ENCODE measurements around the gene FNDC3B. TPM values are rescaled to one million over a fixed set of nuclear protein-coding genes. Genes with fewer than 3 reads are reported as not detected.

FNDC3B gene
- total and polyA plus RNA-seq, 9 of the 15 experiments (the other 6 are each of a cell fraction or from before 2014, with no cell fraction given): 7.0 to 35.8 (median 16.2) TPM

DNA sequence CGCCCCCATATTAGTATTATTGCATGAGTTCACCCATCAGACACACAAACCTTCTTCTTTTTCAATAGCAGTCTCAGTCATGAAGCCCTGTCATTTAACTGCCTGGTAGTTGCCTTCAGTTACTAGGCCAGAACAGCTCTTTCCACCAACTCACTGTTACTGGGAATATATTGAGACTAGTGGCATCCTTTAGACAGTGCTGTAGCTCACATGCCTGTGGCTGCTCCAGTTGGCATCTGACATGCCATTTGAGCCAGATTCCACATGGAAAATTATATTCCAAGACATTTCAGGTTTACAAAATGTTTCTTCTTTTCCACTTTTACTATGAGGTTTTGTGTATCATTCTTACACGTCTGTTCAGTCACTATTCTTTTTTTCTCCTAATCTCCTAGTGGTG, 262.8 kb downstream of the FNDC3B start:
- no peak for TF ChIP-seq SETDB1 (IDR thresholded peaks at IDR 0.05; ENCODE audit: low read length)
- TF ChIP-seq DMBX1 (CRISPR knock-in tag; IDR thresholded peaks at IDR 0.05; ENCODE audit: borderline replicate concordance): no peak
- TF ChIP-seq YBX1 (IDR thresholded peaks at IDR 0.05): no peak
- TF ChIP-seq CHD7 (IDR thresholded peaks at IDR 0.05; ENCODE audit: low read depth, low read length): no peak
- TF ChIP-seq MEF2D (tag; conservative IDR thresholded peaks at IDR 0.05; ENCODE audit: low read depth): no peak
- TF ChIP-seq TFAM (CRISPR knock-in tag; conservative IDR thresholded peaks at IDR 0.05): no peak
- no peak for TF ChIP-seq SUPT5H (IDR thresholded peaks at IDR 0.05)
- no peak for TF ChIP-seq ZNF282 (CRISPR knock-in tag; IDR thresholded peaks at IDR 0.05)
- no peak for TF ChIP-seq BACH1 (tag; IDR thresholded peaks at IDR 0.05)
- Histone ChIP-seq H3K9ac (ENCODE audit: insufficient read depth in 1 of 2, low read depth in 2 of 2, low read length in 2 of 2) (no peak overlapping the region), H3K27me3 (ENCODE audit: control insufficient read depth in 2 of 2, insufficient read depth in 2 of 2, low read length in 2 of 2) (no peaks in the 10 kb centered on the region), H2AFZ (ENCODE audit: low read depth, low read length) (no peak overlapping the region), H3K4me1 (replicated peaks in 1 of 2; ENCODE audit: control insufficient read depth in 2 of 2, insufficient read depth in 2 of 2, low read length in 2 of 2) (peaks cover 2 to 16% of the 10 kb centered on the region in 2 experiments; a peak in 4 of 5 replicates), H3K36me3 (ENCODE audit: control insufficient read depth, insufficient read depth, low read length) (peaks cover 59% of the 10 kb centered on the region; the same call in 2 of the 3 replicates), H3K27ac (ENCODE audit: extremely low read depth, low read depth, low read length) (no peak overlapping the region), H3K79me2 (ENCODE audit: control insufficient read depth, insufficient read depth, low read length) (no peaks in the 10 kb centered on the region), H3K4me3 (no peak overlapping the region), H3K4me2 (ENCODE audit: insufficient read depth, low read length) (no peak overlapping the region), H3K9me1 (ENCODE audit: control insufficient read depth, insufficient read depth, low read length) (no peaks in the 10 kb centered on the region), H4K20me1 (replicated peaks; ENCODE audit: control insufficient read depth, insufficient read depth, low read length) (no peaks in the 10 kb centered on the region), H3K9me3 (replicated peaks; ENCODE audit: control insufficient read depth, insufficient read depth, low read depth, low read length) (no peaks in the 10 kb centered on the region)
- intact Hi-C loops (cut with micrococcal nuclease) (no loop called here), in situ Hi-C loops (cut with MboI) (no loop called here)
- BruUV-seq (replicated peaks): no TSS peak
- ATAC-seq (no peak), DNase-seq (ENCODE audit: extremely low read depth in 1 of 4, low spot score in 3 of 4) (no peak), FAIRE-seq (no peak)
- CTCF ChIA-PET (ENCODE audit: low intra/inter-chr PET ratio): no interaction called here
- 90% methylated on average over 2 of the region's 2 CpGs for WGBS (ENCODE audit: insufficient coverage, low coverage, missing lambda C conversion rate)
- POLR2A ChIA-PET: no interaction called here
